ENCODE measurements around the gene MBD3L4. TPM values are rescaled to one million over a fixed set of nuclear protein-coding genes. Genes with fewer than 3 reads are reported as not detected.

The MBD3L4 gene
- total and polyA plus RNA-seq, 2 donors (not counting 3 experiments of a cell fraction or from before 2014, with no cell fraction given), result not detected

DNA sequence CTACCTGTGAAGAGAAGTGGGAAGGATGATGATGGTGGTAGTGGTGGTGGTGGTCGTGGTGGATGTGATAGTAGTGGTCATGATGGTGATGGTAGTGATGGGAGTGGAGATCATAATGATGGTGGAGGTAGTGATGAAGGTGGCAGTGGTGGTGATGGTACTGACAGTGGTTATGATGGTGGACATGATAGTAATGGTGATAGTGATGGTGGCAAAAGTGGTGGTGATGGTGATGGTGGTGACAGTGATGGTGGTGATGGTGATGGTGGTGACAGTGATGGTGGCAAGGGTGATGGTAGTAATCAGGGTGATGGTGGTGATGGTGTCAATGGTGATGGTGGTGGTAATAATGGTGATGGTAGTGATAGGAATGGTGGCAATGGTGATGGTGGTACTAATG lies 44.9 kb downstream of the MBD3L4 start:
- H3K9me3 ChIP-seq (replicated peaks; ENCODE audit: control insufficient read depth, insufficient read depth, low read length), result no peaks in the 10 kb centered on the region
- H3K27me3 ChIP-seq (ENCODE audit: control insufficient read depth in 2 of 2, insufficient read depth in 2 of 2, low read length in 2 of 2), result no peaks in the 10 kb centered on the region
- H3K27ac ChIP-seq (ENCODE audit: insufficient read depth, low read depth, low read length), result no peak overlapping the region
- TF ChIP-seq, protein P1, sequence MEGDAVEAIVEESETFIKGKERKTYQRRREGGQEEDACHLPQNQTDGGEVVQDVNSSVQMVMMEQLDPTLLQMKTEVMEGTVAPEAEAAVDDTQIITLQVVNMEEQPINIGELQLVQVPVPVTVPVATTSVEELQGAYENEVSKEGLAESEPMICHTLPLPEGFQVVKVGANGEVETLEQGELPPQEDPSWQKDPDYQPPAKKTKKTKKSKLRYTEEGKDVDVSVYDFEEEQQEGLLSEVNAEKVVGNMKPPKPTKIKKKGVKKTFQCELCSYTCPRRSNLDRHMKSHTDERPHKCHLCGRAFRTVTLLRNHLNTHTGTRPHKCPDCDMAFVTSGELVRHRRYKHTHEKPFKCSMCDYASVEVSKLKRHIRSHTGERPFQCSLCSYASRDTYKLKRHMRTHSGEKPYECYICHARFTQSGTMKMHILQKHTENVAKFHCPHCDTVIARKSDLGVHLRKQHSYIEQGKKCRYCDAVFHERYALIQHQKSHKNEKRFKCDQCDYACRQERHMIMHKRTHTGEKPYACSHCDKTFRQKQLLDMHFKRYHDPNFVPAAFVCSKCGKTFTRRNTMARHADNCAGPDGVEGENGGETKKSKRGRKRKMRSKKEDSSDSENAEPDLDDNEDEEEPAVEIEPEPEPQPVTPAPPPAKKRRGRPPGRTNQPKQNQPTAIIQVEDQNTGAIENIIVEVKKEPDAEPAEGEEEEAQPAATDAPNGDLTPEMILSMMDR (IDR thresholded peaks at IDR 0.05; ENCODE audit: extremely low read depth in 1 of 2, insufficient read depth in 1 of 2, low read depth in 1 of 2, low read length in 2 of 2), result no peak
- TF ChIP-seq GATA2 (IDR thresholded peaks at IDR 0.05; ENCODE audit: insufficient read depth, insufficient read length, low read depth, low read length) (no peak), POLR2AphosphoS5 (IDR thresholded peaks at IDR 0.05; ENCODE audit: insufficient read depth, low read depth, low read length) (no peak), FOS (IDR thresholded peaks at IDR 0.05; ENCODE audit: borderline replicate concordance, insufficient read depth, low read length) (no peak), POLR2A (IDR thresholded peaks at IDR 0.05; ENCODE audit: low read depth, low read length) (no peak), MYC (IDR thresholded peaks at IDR 0.05; ENCODE audit: low read depth, low read length) (no peak), JUN (IDR thresholded peaks at IDR 0.05; ENCODE audit: borderline replicate concordance, insufficient read depth, insufficient read length, low read depth) (no peak), EZH2 (IDR thresholded peaks at IDR 0.05; ENCODE audit: borderline replicate concordance, low read depth, low read length, severe bottlenecking) (no peak)
- TF ChIP-seq, protein P2, sequence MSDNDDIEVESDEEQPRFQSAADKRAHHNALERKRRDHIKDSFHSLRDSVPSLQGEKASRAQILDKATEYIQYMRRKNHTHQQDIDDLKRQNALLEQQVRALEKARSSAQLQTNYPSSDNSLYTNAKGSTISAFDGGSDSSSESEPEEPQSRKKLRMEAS (IDR thresholded peaks at IDR 0.05; ENCODE audit: insufficient read depth, insufficient read length), result no peak
- POLR2A ChIA-PET, result no interaction called here
- dilution Hi-C loops (cut with MboI; ENCODE audit: extremely low pct_ligation_motif_present, low sequenced_read_pairs), result no loop called here
- no peaks in the 10 kb centered on the region for H3K36me3 ChIP-seq (ENCODE audit: control insufficient read depth in 2 of 2, extremely low read depth in 1 of 2, insufficient read depth in 2 of 2, low read length in 2 of 2)
- no peak overlapping the region for H3K9ac ChIP-seq (replicated peaks; ENCODE audit: extremely low read depth, insufficient read depth, low read length)
- no peak overlapping the region for H2AFZ ChIP-seq (ENCODE audit: low read depth, low read length)
- no TSS peak for BruUV-seq (replicated peaks)
- no peak overlapping the region for H3K4me2 ChIP-seq (ENCODE audit: insufficient read depth, low read length)
- H3K4me3 ChIP-seq (replicated peaks in 1 of 3; ENCODE audit: insufficient read depth in 1 of 3, low read depth in 1 of 3, low read length in 3 of 3), result no peak overlapping the region
- H3K9me1 ChIP-seq (replicated peaks; ENCODE audit: control insufficient read depth, extremely low read depth, insufficient read depth, low read length), result no peaks in the 10 kb centered on the region
- no peak for DNase-seq (ENCODE audit: low read depth, low spot score)
- CTCF ChIA-PET, result no interaction called here
- FAIRE-seq, result no peak
- no peaks in the 10 kb centered on the region for H3K79me2 ChIP-seq (ENCODE audit: control insufficient read depth, insufficient read depth, low read length)
- no peaks in the 10 kb centered on the region for H3K4me1 ChIP-seq (ENCODE audit: control insufficient read depth, extremely low read depth, insufficient read depth, low read length)
- intact Hi-C loops (cut with micrococcal nuclease), result no loop called here
- H4K20me1 ChIP-seq (replicated peaks; ENCODE audit: control insufficient read depth, extremely low read depth, insufficient read depth, low read length), result no peaks in the 10 kb centered on the region

Measured in endothelial cell of umbilical vein (primary cell).